HTR-8/SVneo (cell line): ENCODE data around the gene ENTPD8.
A peak's percentile ranks its signal among the peaks of the same experiment; 100 is the strongest.
"Not testable (repeated sequence)": the region's sequence is repeated elsewhere in the genome, so short reads cannot be mapped to it uniquely, and the experiment has no call there.

Experiments
- DNase-seq: peaks from one replicate; pipeline ENCODE4 v3.0.0; 2011; ENCODE audit warnings: low spot score, mixed read lengths; ENCODE audit not compliant: insufficient read length
- FAIRE-seq: peaks from 2 replicates; lab custom pipeline; 2011; peaks lifted over from hg19 to GRCh38; lab: Jason Lieb, UNC

ENTPD8 gene

DNA sequence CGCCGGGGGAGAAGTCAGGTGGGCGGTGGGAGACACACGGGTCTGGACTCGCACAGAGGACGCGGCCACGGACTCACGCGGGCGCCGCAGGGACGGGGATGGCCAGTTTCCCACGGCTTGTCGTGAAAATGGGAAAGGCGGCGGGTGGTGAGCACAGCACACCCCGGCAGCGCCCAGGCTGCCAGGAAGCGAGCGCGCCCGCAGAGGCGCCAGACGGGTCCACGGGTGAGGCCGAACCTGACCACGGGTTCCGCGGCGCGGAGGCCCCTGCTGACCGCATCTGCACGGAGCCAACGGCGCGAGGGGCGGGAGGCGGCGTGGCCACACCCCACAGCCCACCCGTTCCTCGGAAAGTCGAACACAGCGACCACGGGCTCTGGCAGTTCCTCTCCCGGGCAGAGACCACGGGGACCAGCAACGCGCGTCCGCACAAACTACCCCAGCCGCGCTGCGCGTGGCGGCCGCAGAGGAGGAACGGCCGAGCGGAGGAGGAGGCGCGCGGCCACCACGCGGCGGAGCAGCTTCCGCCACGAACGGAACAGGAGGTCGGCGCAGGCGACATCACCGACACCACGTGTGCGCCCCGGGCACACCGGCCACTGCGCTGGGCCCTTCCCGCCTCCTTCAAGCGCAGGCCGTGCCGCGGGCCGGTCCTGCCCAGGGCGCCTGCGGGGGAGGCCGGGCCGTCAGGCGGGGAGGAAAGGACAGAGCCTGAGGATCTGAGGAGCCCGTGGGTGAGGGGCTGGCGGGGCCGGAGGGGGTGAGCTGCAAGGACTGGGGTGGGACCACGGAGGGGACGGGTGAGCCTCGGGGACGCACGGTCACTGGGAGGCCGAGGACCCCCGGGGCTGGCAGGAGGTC, 23.8 kb downstream of the ENTPD8 start:
- no peak for DNase-seq
- FAIRE-seq = no peak

DNA sequence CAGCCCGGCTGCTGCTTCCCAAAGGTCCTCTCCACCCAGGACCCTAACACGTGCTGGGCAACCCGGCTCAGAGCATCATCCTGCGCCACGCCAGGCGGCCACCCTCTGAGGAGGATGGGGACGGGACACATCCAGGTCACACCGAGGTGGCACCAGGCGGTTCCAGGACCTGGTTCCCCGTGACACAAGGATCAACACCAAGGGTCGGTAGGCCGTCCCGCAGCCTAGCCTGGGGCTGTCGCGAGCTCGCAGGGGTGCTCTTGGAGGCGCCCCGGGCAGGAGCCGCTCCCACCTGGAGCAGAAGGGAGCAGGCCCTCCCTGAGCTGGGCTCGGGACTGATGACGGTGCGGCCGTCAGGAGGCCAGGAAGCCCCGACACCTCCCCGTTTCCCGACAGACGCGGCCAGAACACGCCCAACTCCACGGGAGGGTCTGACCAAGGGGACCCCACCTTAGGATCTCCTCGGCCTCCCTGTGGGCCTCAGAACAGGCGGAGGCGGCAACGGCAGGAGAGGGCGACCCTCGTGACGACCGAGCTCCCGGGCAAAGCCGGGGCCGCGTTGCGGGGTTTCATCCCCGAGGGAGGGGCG, 24.5 kb downstream of the ENTPD8 start:
- no peak for DNase-seq
- no peak for FAIRE-seq

DNA sequence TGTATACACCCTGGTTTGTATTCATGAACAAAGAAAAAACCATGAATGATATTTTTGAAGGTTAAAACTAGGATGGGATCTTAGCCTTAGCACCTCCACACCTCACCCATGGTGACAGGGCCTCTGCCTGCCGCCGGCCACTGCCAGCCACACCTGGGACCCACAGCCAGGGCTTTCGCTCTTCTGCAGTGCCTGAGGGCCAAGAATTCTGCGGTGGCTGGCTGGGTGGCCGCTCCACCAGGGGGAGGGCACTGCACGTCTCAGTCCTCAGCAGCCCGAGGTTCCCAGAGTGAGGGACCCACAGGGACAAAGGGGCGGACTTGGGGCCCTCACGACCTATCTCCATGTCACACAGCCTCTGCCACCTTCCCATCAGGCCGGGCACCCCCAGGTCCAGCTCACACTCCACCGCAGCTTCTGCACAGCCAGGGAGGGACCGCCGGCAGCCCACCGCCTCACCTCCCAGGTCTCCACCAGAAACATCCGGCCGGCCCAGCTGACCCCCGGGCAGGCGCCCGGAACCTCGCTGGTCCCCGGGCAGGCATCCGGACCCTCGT, 25.1 kb downstream of the ENTPD8 start:
- FAIRE-seq = no peak
- DNase-seq = no peak

DNA sequence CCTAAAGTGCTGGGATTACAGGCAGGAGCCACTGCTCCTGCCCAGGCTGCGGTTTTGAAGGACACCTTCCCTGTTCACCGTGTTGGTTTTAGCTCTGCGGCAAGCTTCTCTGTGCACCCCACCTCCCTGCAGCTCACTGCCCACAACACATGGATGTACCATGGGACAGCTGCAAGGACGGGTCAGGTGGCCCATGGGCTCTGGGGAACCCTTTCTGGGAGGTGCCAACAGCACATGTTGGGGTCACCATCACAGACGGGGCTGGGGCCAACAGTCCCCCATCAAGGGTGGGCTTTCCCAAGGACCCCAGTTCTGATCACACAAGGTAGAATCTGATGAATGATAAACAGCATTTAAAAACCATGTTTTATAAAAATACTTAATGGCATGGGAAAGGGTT, 25.7 kb downstream of the ENTPD8 start:
- no peak for DNase-seq
- FAIRE-seq = no peak

DNA sequence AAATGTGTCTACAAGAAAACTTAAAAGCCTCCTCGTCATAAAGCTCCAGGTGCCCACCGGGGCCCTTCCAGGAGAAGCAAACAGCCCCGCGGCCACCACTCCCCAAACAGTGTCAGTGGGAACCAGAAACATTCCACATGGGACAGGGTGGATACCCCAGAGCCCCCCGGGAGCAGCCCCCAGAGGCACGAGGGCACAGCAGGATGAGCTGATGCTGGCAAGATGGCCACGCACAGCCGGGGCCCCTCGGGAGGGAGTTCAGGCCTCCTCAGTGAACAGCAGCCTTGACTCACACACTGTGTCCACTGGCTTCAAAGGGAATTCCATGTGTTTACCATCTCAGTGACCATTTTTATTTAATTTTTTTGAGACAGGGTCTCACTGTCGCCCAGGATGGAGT, 28.7 kb downstream of the ENTPD8 start:
- no peak for FAIRE-seq

DNA sequence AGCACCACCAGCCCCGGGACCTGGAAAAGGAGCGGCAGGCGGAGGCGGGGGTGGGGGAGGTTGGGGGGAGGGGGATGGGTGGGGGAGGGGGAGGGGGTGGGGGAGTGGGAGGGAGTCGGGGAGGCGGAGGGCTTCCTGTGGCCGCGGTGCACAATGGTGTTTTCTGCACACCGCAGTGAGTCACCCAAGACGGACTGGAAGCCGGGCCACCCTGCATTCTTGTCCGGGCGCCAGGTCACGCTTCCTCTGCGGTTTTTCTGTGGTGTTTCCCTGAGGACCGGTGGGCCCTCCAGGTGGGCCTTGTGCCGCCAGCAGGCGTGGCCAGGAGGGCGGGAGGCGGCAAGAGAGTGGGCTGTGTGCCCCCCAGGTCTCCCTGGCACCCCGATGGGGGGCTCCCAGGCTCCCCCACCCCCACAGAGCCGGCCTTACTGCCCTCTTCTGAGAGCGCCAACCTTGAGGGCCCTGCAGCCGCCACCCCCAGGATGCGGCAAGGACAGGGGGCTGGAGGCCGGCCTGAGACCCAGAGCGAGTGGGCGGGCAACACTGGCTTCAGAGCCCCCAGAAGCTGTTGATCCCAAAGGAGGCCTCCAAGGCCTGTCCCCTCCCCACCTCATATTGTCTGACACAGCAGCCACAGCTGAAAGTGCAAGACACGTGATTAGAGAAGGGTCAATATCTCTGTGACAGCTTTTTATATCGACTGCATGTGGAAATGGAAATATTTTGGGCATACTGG, 29.3 kb downstream of the ENTPD8 start:
- peak; percentile 88 for DNase-seq
- no peak for FAIRE-seq

More for the DNA sequence above, 28.7 kb downstream of the ENTPD8 start:
- no peak for DNase-seq

- DNase-seq = no peak
- no peak for FAIRE-seq
Measured at GRCh38 chr9:137411260-137411644, 29.9 kb downstream of the ENTPD8 start.

- no peak for DNase-seq
- no peak for FAIRE-seq
Measured at GRCh38 chr9:137410891-137411249, 30.3 kb downstream of the ENTPD8 start.

DNA sequence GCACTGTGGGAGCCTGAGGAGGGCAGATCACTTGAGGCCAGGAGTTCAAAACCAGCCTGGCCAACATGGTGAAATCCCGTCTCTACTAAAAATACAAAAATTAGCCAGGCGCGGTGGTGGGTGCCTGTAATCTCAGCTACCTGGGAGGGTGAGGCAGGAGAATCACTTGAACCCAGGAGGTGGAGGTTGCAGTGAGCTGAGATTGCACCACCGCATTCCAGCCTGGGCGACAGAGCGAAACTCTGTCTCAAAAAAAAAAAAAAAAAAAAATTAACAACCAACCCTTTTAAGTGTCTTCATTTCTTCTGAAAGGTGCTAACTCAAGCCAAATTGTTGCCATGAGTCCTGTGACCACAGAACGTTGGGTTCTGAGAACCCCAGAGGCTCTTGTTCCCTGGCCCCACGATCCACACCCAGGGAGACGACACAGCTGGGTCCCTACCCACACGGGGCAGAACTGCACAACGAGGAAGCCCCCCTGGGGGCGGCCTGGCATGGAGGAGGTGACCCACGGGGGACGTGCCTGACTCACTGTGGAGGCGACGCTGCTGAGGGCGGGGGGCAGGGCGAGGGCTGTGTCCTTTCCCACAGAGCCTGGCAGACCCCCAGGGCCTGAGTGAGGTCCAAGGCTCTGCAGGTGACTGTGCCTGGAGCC, 30.8 kb downstream of the ENTPD8 start:
- FAIRE-seq, DNase-seq: not testable (repeated sequence)

- DNase-seq (no peak), FAIRE-seq (no peak)
Measured at GRCh38 chr9:137409515-137409914, 31.6 kb downstream of the ENTPD8 start.

DNA sequence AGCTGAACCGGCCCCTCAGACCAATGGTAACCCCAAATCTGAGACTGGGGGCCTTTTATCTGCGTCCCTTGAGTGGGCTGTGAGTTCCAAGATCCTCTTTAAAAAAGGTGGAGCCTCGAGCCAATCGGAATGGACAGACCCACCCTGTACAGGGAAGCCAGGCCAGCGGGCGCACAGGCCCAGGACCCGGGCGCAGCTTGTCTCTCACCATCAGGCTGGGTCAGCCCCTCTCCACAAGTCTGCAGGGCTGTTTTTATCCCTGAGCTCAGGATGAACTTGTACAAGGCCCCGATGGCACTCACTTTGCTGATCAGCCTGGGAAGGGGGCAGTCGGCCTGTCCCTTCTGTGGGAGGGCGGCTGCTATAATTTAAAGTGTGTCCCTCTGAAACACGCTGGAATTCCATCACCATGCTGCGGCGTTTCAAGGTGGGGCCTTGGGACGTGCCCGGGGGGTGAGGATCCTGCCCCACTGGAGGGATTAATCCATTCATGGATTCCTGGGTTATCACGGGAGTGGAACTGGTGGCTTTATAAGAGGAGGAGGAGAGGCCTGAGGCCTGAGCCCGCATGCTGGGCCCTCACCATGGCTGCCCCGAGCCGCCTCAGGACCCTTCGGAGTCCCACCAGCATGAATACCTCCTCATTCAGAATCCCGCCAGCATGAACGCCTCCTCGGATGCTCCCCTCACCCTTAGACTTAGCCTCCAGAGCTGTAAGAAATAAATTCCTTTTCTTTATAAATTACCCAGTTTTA, 32.3 kb downstream of the ENTPD8 start:
- FAIRE-seq (no peak), DNase-seq (no peak)

DNA sequence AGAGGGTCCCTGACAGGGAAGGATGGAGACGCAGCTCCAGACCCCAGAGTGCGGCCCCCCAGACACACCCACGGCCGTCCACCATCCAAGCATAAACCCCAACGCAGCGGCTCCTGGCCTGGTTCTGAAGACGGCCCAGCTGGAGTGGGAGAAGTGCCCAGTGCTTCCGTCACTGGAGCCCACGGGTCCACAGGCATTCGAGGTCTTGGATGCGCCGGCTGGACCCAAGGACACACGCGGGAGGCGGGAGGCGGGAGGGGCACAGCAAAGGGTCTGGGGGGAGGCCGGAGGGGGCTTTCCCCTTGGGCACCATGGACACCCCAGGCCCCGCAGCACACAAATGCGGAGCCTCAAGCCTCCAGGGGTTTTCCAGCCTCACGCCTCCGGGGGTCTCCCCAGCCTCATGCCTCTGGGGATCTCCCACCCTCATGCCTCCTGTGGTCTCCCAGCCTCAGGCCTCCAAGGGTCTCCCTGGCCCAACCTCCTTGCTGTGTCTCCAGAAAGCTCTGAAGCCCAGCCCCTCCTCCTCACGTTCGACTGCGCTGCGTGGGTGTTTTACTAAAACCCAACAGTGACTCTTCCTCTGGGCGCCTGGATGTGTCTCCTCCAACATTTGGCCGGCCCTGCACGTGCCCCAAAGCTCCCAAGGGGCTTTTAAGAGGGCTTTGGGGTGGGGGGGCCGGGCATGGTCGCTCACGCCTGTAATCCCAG, 33.4 kb downstream of the ENTPD8 start:
- no peak for FAIRE-seq
- no peak for DNase-seq

GRCh38 chr9:137406876-137407589, 34.1 kb downstream of the ENTPD8 start:
- FAIRE-seq (no peak), DNase-seq (no peak)

- FAIRE-seq = no peak
Measured at GRCh38 chr9:137406085-137406760, 34.9 kb downstream of the ENTPD8 start.

GRCh38 chr9:137405677-137406081, 35.5 kb downstream of the ENTPD8 start:
- DNase-seq (no peak), FAIRE-seq (no peak)

More at GRCh38 chr9:137406085-137406760, 34.9 kb downstream of the ENTPD8 start:
- no peak for DNase-seq

DNA sequence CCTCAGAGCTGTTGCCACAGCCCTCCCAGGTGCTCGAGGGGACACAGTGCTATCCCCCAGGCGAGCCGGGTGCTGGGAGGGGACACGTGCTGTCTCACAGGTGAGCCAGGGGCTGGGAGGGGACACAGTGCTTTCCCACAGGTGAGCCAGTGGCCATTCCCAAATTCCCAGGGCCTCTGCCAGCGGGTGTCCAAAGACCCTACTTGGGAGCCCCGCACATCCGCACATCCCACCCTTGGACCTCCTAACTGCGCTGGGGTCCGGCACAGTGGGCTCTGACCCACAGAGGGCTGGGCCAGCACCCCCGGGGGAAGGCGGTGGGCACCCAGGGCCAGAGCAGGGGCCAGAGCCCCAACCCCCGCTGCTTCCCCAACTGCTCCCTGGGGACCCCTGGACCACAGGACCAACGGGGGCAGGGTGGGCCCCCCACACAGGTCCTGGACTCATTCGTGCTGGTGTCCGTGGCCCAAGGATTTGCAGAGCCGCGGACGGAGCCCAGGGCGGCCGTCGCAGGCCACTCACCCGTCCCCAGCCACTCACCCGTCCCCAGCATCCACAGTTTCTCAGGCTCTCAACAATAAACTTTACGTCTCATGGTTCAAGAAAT, 36.1 kb downstream of the ENTPD8 start:
- FAIRE-seq (no peak), DNase-seq (no peak)

DNA sequence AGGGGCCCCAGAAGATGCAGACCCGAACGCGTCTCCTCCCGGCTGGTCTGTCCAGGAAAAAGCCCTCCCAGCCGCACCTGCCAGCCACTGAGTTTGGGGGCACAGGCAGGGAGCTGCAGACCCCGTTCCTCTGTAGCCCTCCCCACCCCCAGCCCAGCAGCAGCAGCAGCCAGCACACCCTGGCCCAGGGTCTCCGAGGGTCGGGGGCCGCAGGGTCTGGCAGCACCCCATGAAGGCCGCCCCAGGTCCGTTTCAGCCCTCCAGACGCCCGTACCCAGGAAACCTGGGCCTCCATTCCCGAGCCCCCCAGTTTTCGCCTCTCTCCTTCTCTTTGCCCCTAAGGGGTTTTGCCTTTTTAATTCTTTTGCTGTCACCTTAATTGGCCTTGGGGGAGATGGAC, 37.9 kb downstream of the ENTPD8 start:
- DNase-seq (no peak), FAIRE-seq (no peak)
